Activated gamma-delta T cell treated with anti-CD3 and anti-CD28 coated beads, Interleukin-2, amount 50 U/mL, for 16 hours (primary cell): ENCODE data around the gene KCNJ18.
"Not testable (repeated sequence)": the region's sequence is repeated elsewhere in the genome, so short reads cannot be mapped to it uniquely, and the experiment has no call there.

Experiments used
- DNase-seq: peaks from one replicate; pipeline ENCODE4 v3.0.0-alpha.2; 2020; ENCODE audit warnings: low read depth

KCNJ18 gene

GRCh38 chr17:21691883-21692703 is at the start of gene KCNJ18:
KCNJ18 (plus strand) TSS chr17:21692523; CDS start chr17:21702787, 10,264 bp downstream.
- not testable (repeated sequence) for DNase-seq

- not testable (repeated sequence) for DNase-seq
Observed at GRCh38 chr17:21648125-21648524, 44.2 kb upstream of the KCNJ18 start.

DNA sequence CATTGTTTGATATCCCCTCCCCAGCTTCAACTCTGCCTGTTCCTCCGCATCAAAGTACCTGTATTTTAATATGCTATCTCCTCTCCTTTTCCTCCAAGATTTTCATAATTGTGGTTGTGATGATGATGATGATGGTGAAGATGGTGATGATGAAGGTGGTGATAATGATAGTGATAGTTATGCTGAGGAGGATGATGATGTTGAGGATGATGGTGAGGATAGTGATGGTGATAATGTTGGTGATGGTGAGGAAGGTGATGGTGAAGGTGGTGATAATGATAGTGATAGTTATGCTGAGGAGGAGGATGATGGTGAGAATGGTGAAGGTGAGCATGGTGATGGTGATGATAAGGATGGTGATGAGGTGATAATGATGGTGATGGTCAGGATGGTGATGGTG is 42.3 kb upstream of the KCNJ18 start:
- not testable (repeated sequence) for DNase-seq

DNA sequence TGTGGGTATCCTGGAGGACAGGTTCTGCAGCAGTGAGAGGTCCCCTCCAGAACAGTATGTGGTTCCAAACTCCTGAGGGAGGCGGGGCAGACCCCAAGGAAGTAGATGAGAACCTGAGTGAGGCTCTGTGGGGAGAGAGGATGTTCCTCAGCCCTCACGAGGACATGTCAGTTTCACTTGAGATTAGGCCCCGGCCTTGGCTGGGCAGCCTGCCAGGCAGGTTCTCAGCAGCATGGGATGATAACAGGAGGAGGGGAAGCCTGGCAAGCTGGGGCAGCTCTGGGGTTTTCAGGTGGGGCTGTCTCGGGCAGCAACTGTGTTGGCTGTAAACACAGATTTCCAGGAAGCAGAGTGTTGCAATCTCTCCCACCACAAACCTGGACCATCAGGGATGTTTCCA is 40.3 kb upstream of the KCNJ18 start:
- not testable (repeated sequence) for DNase-seq

DNA sequence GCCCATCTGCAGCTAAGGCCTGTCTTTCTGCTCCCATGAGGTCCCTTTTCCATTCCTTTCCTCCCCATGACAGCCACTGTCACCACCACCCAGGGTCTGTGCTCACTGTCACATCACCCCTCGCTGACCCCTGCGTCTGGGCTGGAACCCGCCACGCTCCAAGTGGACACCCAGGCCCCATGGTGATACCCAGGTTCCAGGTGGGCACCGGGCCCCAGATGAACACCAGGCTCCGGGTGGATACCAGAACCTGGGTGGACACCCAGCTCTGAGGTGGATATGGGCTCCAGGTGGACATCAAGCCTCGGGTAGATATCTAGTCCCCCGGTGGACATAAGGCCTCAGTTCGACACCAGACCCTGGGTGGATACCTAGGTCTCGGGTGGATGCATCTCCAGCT is 39.1 kb upstream of the KCNJ18 start:
- not testable (repeated sequence) for DNase-seq

- not testable (repeated sequence) for DNase-seq
Observed at GRCh38 chr17:21656518-21657309, 35.6 kb upstream of the KCNJ18 start.

DNA sequence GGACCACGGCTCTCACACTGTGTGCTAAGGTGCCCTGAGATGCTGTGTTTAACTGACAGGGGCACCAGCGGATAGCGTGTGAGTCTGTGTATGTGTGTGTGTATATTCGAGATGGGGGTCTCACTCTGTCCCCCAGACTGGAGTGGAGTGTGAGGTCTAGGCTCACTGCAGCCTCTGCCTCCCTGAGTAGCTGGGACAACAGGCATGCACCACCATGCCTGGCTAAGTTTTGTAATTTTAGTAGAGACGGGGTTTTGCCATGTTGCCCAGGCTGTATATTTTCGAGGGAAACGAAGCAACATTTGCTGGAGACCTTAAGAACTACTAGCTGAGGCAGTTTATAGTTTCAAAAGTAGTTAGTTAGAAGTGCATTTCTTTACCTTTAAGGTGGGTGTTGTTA is 32.7 kb upstream of the KCNJ18 start:
- DNase-seq, result not testable (repeated sequence)

- not testable (repeated sequence) for DNase-seq
Observed at GRCh38 chr17:21661455-21661854, 30.9 kb upstream of the KCNJ18 start.

GRCh38 chr17:21663166-21663565 is 29.2 kb upstream of the KCNJ18 start:
- DNase-seq, result not testable (repeated sequence)

DNA sequence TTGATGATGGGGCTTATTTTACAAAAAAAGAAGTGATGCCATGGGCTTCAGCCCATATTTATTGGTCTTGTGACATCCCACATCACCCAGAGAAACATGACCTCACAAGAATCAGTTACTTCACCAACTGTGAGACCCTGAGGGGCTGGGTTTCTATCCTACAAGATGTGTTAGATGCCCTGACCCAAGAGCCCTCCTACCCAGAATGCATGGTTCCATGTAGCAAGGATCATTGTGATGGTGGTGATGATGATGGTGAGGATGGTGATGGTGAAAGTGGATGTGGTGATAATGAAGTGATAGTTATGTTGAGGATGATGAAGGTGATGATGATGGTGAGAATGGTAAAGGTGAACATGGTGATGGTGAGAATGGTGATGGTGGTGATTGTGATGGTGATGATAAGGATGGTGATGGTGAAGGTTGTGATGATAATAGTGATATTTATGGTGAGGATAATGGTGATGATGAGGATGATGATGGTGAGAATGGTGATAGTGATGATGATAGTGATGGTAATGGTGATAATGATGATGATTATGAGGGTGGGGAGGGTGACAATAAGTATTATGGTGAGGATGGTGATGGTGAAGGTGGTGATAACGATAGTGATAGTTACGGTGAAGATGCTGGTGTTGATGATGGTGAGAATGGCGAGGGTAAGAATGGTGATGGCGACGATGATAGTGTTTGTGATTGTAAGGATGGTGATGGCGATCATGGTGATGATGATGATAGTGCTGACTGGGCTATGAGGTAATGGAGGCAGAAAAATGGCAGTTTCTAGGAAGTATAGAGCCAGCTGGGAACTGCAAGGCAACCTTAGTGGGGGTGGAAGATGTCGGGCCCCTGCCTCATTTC is 28.5 kb upstream of the KCNJ18 start:
- DNase-seq, result not testable (repeated sequence)

- DNase-seq, result not testable (repeated sequence)
Observed at GRCh38 chr17:21665171-21665570, 27.2 kb upstream of the KCNJ18 start.

DNA sequence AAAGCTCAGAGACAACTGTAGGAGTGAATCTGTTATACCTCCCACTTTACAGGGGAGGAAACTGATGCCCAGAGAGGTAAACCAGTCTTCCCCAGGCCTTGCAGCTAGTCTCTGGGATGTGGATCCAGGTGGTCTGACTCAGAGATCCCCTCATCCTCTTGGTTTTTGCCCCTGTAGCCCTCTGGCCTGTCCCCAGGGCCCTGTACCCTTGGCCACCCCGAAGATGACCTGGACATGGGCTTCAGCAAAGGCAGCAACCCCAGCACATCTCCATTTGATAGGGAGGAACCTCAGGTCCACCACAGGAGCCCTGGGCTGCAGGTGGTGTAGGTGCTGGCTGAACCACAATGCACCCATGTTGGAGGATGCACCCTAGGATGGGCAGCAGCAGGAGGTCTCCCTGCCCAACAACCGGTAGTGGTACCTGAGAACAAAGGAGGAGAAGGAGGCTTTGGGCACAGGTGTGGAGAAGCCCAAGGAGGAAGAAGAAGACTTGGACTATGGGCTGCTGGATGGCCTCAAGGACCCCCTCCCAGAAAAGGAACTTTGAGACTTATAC is 26.3 kb upstream of the KCNJ18 start:
- not testable (repeated sequence) for DNase-seq

- not testable (repeated sequence) for DNase-seq
Observed at GRCh38 chr17:21666711-21667412, 25.5 kb upstream of the KCNJ18 start.

DNA sequence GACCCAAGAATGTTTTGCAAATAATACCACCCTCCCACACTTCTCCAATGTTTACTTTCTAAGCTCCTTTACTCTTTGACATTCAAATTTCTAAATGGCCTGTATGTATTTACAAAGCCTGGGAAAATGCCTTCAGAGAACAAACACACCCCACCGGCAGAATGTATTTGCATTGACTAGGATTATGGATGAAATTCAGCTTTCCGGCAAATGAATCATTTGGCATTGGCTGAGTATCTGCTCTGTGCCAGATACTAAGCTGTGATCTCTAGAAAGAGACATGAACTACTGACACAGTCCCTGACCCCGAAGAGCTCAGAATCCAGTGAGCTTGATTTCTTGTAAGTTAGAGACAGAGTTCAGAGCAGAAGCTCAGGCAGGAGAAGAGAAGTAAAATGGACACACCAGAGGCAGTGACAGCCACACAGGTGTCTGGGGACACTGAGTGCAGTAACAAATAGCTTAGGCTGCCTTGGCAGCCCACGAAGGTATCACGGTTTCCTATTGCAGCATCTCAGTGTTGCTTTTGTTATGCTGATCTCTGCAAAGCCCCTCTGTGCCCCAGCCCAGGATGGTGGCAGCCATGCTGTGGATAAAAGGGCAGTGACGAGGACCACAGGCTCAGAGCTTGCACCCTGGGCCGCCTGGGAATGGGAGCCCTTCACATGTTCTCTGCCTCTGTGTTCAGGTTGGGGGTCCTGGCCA is 24.8 kb upstream of the KCNJ18 start:
- not testable (repeated sequence) for DNase-seq

GRCh38 chr17:21668118-21668488 is 24.2 kb upstream of the KCNJ18 start:
- DNase-seq, result not testable (repeated sequence)

GRCh38 chr17:21668746-21669508 is 23.4 kb upstream of the KCNJ18 start:
- DNase-seq, result not testable (repeated sequence)

- DNase-seq, result not testable (repeated sequence)
Observed at GRCh38 chr17:21669616-21670360, 22.5 kb upstream of the KCNJ18 start.

DNA sequence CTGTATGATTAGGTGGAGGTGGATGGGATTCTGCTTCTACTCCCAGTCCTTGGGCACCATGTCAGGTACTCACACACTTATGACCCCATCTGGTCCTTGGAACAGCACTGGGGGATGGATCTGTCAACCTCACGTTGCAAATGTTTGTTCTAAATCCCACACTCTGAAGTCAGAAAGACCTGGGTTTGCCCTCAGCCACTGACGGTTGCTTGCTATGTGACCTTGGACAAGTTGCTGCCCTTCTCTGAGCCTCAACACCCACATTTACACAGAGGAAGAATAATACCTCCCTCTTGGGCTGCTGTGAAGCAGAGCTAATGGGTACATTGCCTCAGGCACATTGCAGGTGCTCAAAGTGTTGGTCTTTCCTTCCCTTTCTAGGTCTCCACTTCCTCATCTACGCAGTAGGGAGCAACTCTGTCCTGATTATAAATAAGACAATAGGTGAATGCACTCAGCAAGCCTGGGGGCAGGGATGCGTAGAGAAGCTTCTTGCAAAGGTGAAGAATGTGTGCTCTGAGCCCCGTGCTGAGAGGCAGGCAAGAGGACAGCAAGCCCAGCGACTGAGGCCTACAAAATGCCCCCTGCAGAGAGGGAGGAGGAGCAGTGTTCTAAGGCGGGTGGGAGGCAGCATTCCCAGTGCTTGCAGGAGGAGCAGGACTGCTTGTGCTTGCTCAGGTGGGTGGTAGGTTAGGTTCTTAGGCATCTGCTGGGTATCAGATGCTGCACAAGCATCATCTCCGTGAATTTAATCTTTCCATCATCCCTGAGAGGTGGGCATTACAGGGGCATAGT is 21.8 kb upstream of the KCNJ18 start:
- DNase-seq, result not testable (repeated sequence)
